ENCODE data around the gene SLCO4A1. TPM values are rescaled to one million over a fixed set of nuclear protein-coding genes. Genes with fewer than 3 reads are reported as not detected.
A peak's percentile ranks its signal among the peaks of the same experiment; 100 is the strongest.

SLCO4A1 gene
- total RNA-seq, 1 donor from 2014 or later, result 63.3 TPM

GRCh38 chr20:62596486-62596885 lies 45.8 kb upstream of the SLCO4A1 start:
- no peak for ATAC-seq
- no peaks in the 10 kb centered on the region for H3K9me3 ChIP-seq
- H3K4me1 ChIP-seq, result no peaks in the 10 kb centered on the region
- H3K4me3 ChIP-seq, result no peak overlapping the region
- intact Hi-C loops (cut with DNase I), result no loop called here
- DNase-seq, result no peak
- H3K36me3 ChIP-seq, result no peaks in the 10 kb centered on the region
- H3K27ac ChIP-seq, result no peak overlapping the region
- TF ChIP-seq CTCF (IDR thresholded peaks at IDR 0.05), result no peak
- peaks cover 7% of the 10 kb centered on the region for H3K27me3 ChIP-seq

GRCh38 chr20:62596921-62597320 lies 45.4 kb upstream of the SLCO4A1 start:
- peaks cover 7% of the 10 kb centered on the region for H3K27me3 ChIP-seq
- H3K36me3 ChIP-seq, result no peaks in the 10 kb centered on the region
- ATAC-seq (no peak), DNase-seq (no peak)
- peaks cover 1% of the 10 kb centered on the region for H3K4me1 ChIP-seq
- no peak for TF ChIP-seq CTCF (IDR thresholded peaks at IDR 0.05)
- H3K9me3 ChIP-seq, result no peaks in the 10 kb centered on the region
- intact Hi-C loops (cut with DNase I), result no loop called here
- no peak overlapping the region for H3K4me3 ChIP-seq
- H3K27ac ChIP-seq, result no peak overlapping the region

GRCh38 chr20:62597416-62598115 lies 44.7 kb upstream of the SLCO4A1 start:
- no peak overlapping the region for H3K4me3 ChIP-seq
- no peak overlapping the region for H3K27ac ChIP-seq
- no peak for DNase-seq
- H3K27me3 ChIP-seq, result peaks cover 7% of the 10 kb centered on the region
- no peak for TF ChIP-seq CTCF (IDR thresholded peaks at IDR 0.05)
- no peaks in the 10 kb centered on the region for H3K36me3 ChIP-seq
- ATAC-seq, result peak; percentile 8
- peaks cover 7% of the 10 kb centered on the region for H3K4me1 ChIP-seq
- intact Hi-C loops (cut with DNase I), result no loop called here
- H3K9me3 ChIP-seq, result no peaks in the 10 kb centered on the region

- H3K4me1 ChIP-seq, result peaks cover 8% of the 10 kb centered on the region
- DNase-seq, result no peak
- H3K27me3 ChIP-seq, result peaks cover 10% of the 10 kb centered on the region
These were observed 43.5 kb upstream of the SLCO4A1 start for GRCh38 chr20:62598761-62599194.

GRCh38 chr20:62599216-62600110 lies 42.8 kb upstream of the SLCO4A1 start:
- no peak overlapping the region for H3K4me3 ChIP-seq
- intact Hi-C loops (cut with DNase I), result no loop called here
- DNase-seq, result no peak
- H3K4me1 ChIP-seq, result peaks cover 15% of the 10 kb centered on the region
- no peak overlapping the region for H3K27ac ChIP-seq
- H3K36me3 ChIP-seq, result no peaks in the 10 kb centered on the region
- H3K27me3 ChIP-seq, result peaks cover 15% of the 10 kb centered on the region
- no peak for TF ChIP-seq CTCF (IDR thresholded peaks at IDR 0.05)
- ATAC-seq, result no peak
- H3K9me3 ChIP-seq, result no peaks in the 10 kb centered on the region

More at GRCh38 chr20:62598761-62599194, 43.5 kb upstream of the SLCO4A1 start:
- Histone ChIP-seq H3K9me3 (no peaks in the 10 kb centered on the region), H3K27ac (no peak overlapping the region), H3K36me3 (no peaks in the 10 kb centered on the region), H3K4me3 (no peak overlapping the region)
- peak; percentile 29 for ATAC-seq
- TF ChIP-seq CTCF (IDR thresholded peaks at IDR 0.05), result no peak
- intact Hi-C loops (cut with DNase I), result no loop called here

Data from upper lobe of right lung (tissue), 1 donor.